GM23338 (cell line): ENCODE measurements around the gene ITGA2. TPM values are rescaled to one million over a fixed set of nuclear protein-coding genes. Genes with fewer than 3 reads are reported as not detected.

Experiments
- ATAC-seq: fragments of 200-7000 bp; cut with Tn5 transposase; 3 replicates; pipeline ENCODE4 v1.9.1; 2020
- DNase-seq: peaks from one replicate; pipeline ENCODE4 v3.0.0-alpha.2; 2015; ENCODE audit warnings: low spot score
- H2AFZ ChIP-seq: fragments of 200-600 bp; sonication (generic); 2 replicates; pipeline ENCODE4 v1.8.0; 2016; ENCODE audit warnings: antibody characterized with exemption, mild to moderate bottlenecking, moderate library complexity
- H3F3A ChIP-seq: fragments of 200-600 bp; sonication (generic); replicated peaks from 2 replicates; pipeline ENCODE4 v1.8.0; 2017; ENCODE audit warnings: antibody characterized with exemption, mixed run types, low read depth
- H3K27ac ChIP-seq: fragments of 200-600 bp; sonication (generic); 2 replicates; pipeline ENCODE4 v1.6.1; 2016; ENCODE audit warnings: low read depth
- H3K27me3 ChIP-seq: fragments of 200-600 bp; sonication (generic); 2 replicates; pipeline ENCODE4 v1.8.0; 2016; ENCODE audit warnings: mild to moderate bottlenecking, mixed run types, moderate library complexity; ENCODE audit not compliant: insufficient read depth
- H3K36me3 ChIP-seq: fragments of 200-600 bp; sonication (generic); 2 replicates; pipeline ENCODE4 v1.8.0; 2016; ENCODE audit warnings: mild to moderate bottlenecking; ENCODE audit not compliant: insufficient read depth
- H3K4me1 ChIP-seq: fragments of 200-600 bp; sonication (generic); 2 replicates; pipeline ENCODE4 v1.8.0; 2016; ENCODE audit warnings: mild to moderate bottlenecking, moderate library complexity; ENCODE audit not compliant: insufficient read depth
- H3K4me2 ChIP-seq: fragments of 200-600 bp; sonication (generic); 2 replicates; pipeline ENCODE4 v1.7.1; 2017; ENCODE audit warnings: mixed run types
- H3K4me3 ChIP-seq: fragments of 200-600 bp; sonication (generic); 2 replicates; pipeline ENCODE4 v1.6.1; 2016; ENCODE audit warnings: mixed run types
- H3K79me2 ChIP-seq: fragments of 200-600 bp; sonication (generic); replicated peaks from 2 replicates; pipeline ENCODE4 v1.8.0; 2017; ENCODE audit warnings: mild to moderate bottlenecking; ENCODE audit not compliant: insufficient read depth
- H3K9me2 ChIP-seq: fragments of 200-600 bp; sonication (generic); 2 replicates; pipeline ENCODE4 v1.8.0; 2017; ENCODE audit not compliant: insufficient read depth
- H4K20me1 ChIP-seq: fragments of 200-600 bp; sonication (generic); replicated peaks from 2 replicates; pipeline ENCODE4 v1.8.0; 2017; ENCODE audit warnings: mild to moderate bottlenecking; ENCODE audit not compliant: insufficient read depth
- H3K27ac Mint-ChIP-seq: 2 replicates; pipeline ENCODE4 v1.8.0; 2020; ENCODE audit warnings: inconsistent platforms, mild to moderate bottlenecking, moderate library complexity, mixed read lengths
- H3K27me3 Mint-ChIP-seq: 3 replicates; pipeline ENCODE4 v1.8.0; 2022; ENCODE audit warnings: low read depth, mild to moderate bottlenecking, moderate library complexity, mixed read lengths, inconsistent platforms; ENCODE audit not compliant: insufficient read depth, poor library complexity
- H3K36me3 Mint-ChIP-seq: 3 replicates; pipeline ENCODE4 v1.8.0; 2021; ENCODE audit warnings: low read depth, mild to moderate bottlenecking, inconsistent platforms, moderate library complexity, mixed read lengths
- H3K4me1 Mint-ChIP-seq: 3 replicates; pipeline ENCODE4 v1.8.0; 2020; ENCODE audit warnings: mild to moderate bottlenecking, inconsistent platforms, mixed read lengths
- H3K4me3 Mint-ChIP-seq: 3 replicates; pipeline ENCODE4 v1.8.0; 2021; ENCODE audit warnings: moderate library complexity, mild to moderate bottlenecking, inconsistent platforms, mixed read lengths
- H3K9me3 Mint-ChIP-seq: 3 replicates; pipeline ENCODE4 v1.8.0; 2020; ENCODE audit warnings: moderate library complexity, mild to moderate bottlenecking, inconsistent platforms, mixed read lengths
- CREB1 ChIP-seq: fragments of 250-450 bp; sonication (Bioruptor Pico); IDR thresholded peaks from 2 replicates; pipeline ENCODE4 v1.5.0; 2020; ENCODE audit warnings: low read depth, mild to moderate bottlenecking, moderate library complexity
- ETS1 ChIP-seq: IDR thresholded peaks from 2 replicates; pipeline ENCODE4 v1.6.1; 2016; ENCODE audit warnings: antibody characterized with exemption
- EZH2 ChIP-seq: fragments of 200-600 bp; sonication (generic); IDR thresholded peaks from one replicate; pipeline ENCODE4 v1.8.0; 2017; ENCODE audit warnings: antibody characterized with exemption, mild to moderate bottlenecking, low read depth; ENCODE audit not compliant: unreplicated experiment
- EZH2phosphoT487 ChIP-seq: fragments of 200-600 bp; sonication (generic); IDR thresholded peaks from one replicate; pipeline ENCODE4 v1.8.1; 2018; ENCODE audit warnings: antibody characterized with exemption; ENCODE audit not compliant: unreplicated experiment
- JUNB ChIP-seq: IDR thresholded peaks from one replicate; pipeline ENCODE4 v1.6.1; 2016; ENCODE audit warnings: antibody characterized with exemption; ENCODE audit not compliant: unreplicated experiment
- NANOG ChIP-seq: IDR thresholded peaks from 2 replicates; pipeline ENCODE4 v1.6.1; 2016; ENCODE audit warnings: antibody characterized with exemption, borderline replicate concordance
- POLR2AphosphoS5 ChIP-seq: IDR thresholded peaks from 2 replicates; pipeline ENCODE4 v1.6.1; 2016; ENCODE audit warnings: antibody characterized with exemption, low read depth
- REST ChIP-seq: IDR thresholded peaks from one replicate; pipeline ENCODE4 v1.6.1; 2018; ENCODE audit warnings: antibody characterized with exemption; ENCODE audit not compliant: unreplicated experiment
- STAT1 ChIP-seq: IDR thresholded peaks from one replicate; pipeline ENCODE4 v1.6.1; 2016; ENCODE audit warnings: antibody characterized with exemption; ENCODE audit not compliant: unreplicated experiment
- ZNF114 ChIP-seq: fragments of 250-450 bp; sonication (Bioruptor Pico); IDR thresholded peaks from 2 replicates; pipeline ENCODE4 v1.5.0; 2020; ENCODE audit warnings: mild to moderate bottlenecking, moderate library complexity
- ZNF331 ChIP-seq: fragments of 250-450 bp; sonication (Bioruptor Pico); IDR thresholded peaks from 2 replicates; pipeline ENCODE4 v1.5.0; 2020; ENCODE audit warnings: low read depth, mild to moderate bottlenecking, moderate library complexity
- ZNF462 ChIP-seq: fragments of 250-450 bp; sonication (Bioruptor Pico); IDR thresholded peaks from 2 replicates; pipeline ENCODE4 v1.5.0; 2020; ENCODE audit warnings: mild to moderate bottlenecking, moderate library complexity
- polyA plus RNA-seq: library from polyadenylated mRNA; unstranded; fragments of >200 nt; fragmentation: Nextera tagmentation; extraction: Ambion mirVana; gene quantifications from 2 replicates; pipeline ENCODE4 v1.2.1, GENCODE V29; 2016
- total RNA-seq: library from RNA; depleted of rRNA; stranded (reverse); fragments of >200 nt; shearing (Covaris generic); gene quantifications from 2 replicates; pipeline ENCODE4 v1.2.3, GENCODE V29; 2014
- TF ChIP-seq, protein P1 (sequence below), 2 experiments: fragments of 200-600 bp in 1 of 2; sonication (generic) in 1 of 2; conservative IDR thresholded peaks; 2 replicates each; pipeline versions ENCODE4 v1.5.1 to v1.6.1; 2016 to 2017; ENCODE audit warnings: antibody characterized with exemption in 2 of 2, low read depth in 2 of 2, mild to moderate bottlenecking in 2 of 2, moderate library complexity in 1 of 2

ITGA2 gene
- total and polyA plus RNA-seq, 2 experiments from 2014 or later: 2.6 to 7.1 TPM

GRCh38 chr5:52945040-52945439 lies 44.1 kb upstream of the ITGA2 start:
- no peaks in the 10 kb centered on the region for H3K27me3 Mint-ChIP-seq
- Histone ChIP-seq H3K4me1 (no peaks in the 10 kb centered on the region), H3K27ac (no peak overlapping the region), H3K27me3 (no peaks in the 10 kb centered on the region), H3K9me2 (no peaks in the 10 kb centered on the region), H3K4me3 (no peak overlapping the region), H4K20me1 (no peaks in the 10 kb centered on the region), H3F3A (no peaks in the 10 kb centered on the region), H3K4me2 (no peak overlapping the region), H3K36me3 (no peaks in the 10 kb centered on the region), H2AFZ (no peak overlapping the region), H3K79me2 (no peaks in the 10 kb centered on the region)
- no peak for DNase-seq
- H3K36me3 Mint-ChIP-seq: no peaks in the 10 kb centered on the region
- no peaks in the 10 kb centered on the region for H3K9me3 Mint-ChIP-seq
- TF ChIP-seq NANOG: no peak
- TF ChIP-seq JUNB: no peak
- TF ChIP-seq ZNF331 (CRISPR knock-in tag): no peak
- no peak for TF ChIP-seq REST
- TF ChIP-seq CREB1 (CRISPR knock-in tag): no peak
- no peak for TF ChIP-seq EZH2phosphoT487
- no peak for TF ChIP-seq ZNF462
- no peak for TF ChIP-seq POLR2AphosphoS5
- no peak for TF ChIP-seq EZH2
- TF ChIP-seq, protein P1, sequence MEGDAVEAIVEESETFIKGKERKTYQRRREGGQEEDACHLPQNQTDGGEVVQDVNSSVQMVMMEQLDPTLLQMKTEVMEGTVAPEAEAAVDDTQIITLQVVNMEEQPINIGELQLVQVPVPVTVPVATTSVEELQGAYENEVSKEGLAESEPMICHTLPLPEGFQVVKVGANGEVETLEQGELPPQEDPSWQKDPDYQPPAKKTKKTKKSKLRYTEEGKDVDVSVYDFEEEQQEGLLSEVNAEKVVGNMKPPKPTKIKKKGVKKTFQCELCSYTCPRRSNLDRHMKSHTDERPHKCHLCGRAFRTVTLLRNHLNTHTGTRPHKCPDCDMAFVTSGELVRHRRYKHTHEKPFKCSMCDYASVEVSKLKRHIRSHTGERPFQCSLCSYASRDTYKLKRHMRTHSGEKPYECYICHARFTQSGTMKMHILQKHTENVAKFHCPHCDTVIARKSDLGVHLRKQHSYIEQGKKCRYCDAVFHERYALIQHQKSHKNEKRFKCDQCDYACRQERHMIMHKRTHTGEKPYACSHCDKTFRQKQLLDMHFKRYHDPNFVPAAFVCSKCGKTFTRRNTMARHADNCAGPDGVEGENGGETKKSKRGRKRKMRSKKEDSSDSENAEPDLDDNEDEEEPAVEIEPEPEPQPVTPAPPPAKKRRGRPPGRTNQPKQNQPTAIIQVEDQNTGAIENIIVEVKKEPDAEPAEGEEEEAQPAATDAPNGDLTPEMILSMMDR (conservative IDR thresholded peaks at IDR 0.05; ENCODE audit: low read depth in 2 of 2): no peak
- TF ChIP-seq ETS1: no peak
- no peak for TF ChIP-seq STAT1
- no peak for TF ChIP-seq ZNF114
- H3K4me3 Mint-ChIP-seq: no peak overlapping the region
- H3K27ac Mint-ChIP-seq: no peak overlapping the region
- H3K4me1 Mint-ChIP-seq: no peaks in the 10 kb centered on the region
- ATAC-seq: no peak
